Urothelium cell line (cell line): Measurements from ENCODE around the gene OR56A3.
A peak's percentile ranks its signal among the peaks of the same experiment; 100 is the strongest.
"Not testable (repeated sequence)": the region's sequence is repeated elsewhere in the genome, so short reads cannot be mapped to it uniquely, and the experiment has no call there.

Source experiments
- DNase-seq: peaks from one replicate; pipeline ENCODE4 v3.0.0; 2011; ENCODE audit warnings: low spot score, mixed read lengths
- FAIRE-seq: peaks from 2 replicates; lab custom pipeline; 2011; peaks lifted over from hg19 to GRCh38; lab: Jason Lieb, UNC

Gene OR56A3

GRCh38 chr11:5941951-5942350 is at the start of gene OR56A3:
Gene OR56A3 (plus strand): TSS chr11:5942251. CDS start chr11:5947347, 5,096 bp downstream.
- FAIRE-seq (no peak), DNase-seq (no peak)

- no peak for DNase-seq
- no peak for FAIRE-seq
Measured at GRCh38 chr11:5892908-5893307, 49.1 kb upstream of the OR56A3 start, which contains the start of gene OR52E5. Gene OR52E5 (plus strand): TSS chr11:5893208. CDS start chr11:5900777, 7,569 bp downstream.

GRCh38 chr11:5899534-5899933 is 42.5 kb upstream of the OR56A3 start:
- DNase-seq (no peak), FAIRE-seq (no peak)

DNA sequence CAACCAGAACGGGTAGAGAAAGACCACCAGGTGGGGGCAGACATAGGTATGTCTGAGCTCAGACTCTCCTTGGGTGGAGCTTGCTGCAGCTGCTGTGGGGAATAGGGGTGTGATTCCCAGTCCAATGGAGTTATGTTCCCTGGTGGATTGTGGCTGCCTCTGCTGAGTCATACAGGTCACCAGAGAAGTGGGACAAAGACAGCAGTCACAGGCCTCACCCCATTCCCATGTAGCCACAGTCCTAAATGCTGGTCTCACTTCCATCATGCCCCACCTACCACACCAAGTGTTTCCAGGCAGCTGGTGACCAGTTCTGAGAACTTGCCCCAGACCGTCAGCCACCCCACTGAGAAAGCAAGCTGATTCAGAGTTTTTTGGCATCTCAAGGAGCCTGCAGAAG is 31.5 kb upstream of the OR56A3 start:
- FAIRE-seq (no peak), DNase-seq (no peak)

GRCh38 chr11:5922749-5923426 is 19.2 kb upstream of the OR56A3 start:
- DNase-seq, result peak; percentile 48
- FAIRE-seq, result no peak

- FAIRE-seq (no peak), DNase-seq (no peak)
Measured at GRCh38 chr11:5923427-5923776, 18.6 kb upstream of the OR56A3 start.

GRCh38 chr11:5923794-5924193 is 18.3 kb upstream of the OR56A3 start:
- DNase-seq (no peak), FAIRE-seq (no peak)

DNA sequence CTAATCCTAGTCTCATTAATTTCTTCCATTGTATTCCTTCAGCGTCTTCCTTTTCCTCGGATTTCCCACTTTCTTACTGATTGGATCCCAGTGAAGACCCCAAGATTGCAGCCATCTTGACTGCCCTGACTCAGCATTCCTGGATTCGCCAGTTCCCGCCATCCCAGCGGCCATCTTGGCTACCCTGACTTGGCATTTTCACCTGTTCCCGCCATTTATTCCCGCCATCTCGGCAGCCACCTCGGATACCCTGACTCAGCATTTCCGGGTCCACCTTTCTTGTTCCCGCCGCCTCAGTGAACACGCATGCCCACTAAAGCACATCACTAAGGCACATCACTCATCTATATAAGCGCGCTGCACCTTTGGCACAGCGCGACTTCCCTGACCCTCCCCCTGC is 13.8 kb upstream of the OR56A3 start:
- DNase-seq (no peak), FAIRE-seq (no peak)

DNA sequence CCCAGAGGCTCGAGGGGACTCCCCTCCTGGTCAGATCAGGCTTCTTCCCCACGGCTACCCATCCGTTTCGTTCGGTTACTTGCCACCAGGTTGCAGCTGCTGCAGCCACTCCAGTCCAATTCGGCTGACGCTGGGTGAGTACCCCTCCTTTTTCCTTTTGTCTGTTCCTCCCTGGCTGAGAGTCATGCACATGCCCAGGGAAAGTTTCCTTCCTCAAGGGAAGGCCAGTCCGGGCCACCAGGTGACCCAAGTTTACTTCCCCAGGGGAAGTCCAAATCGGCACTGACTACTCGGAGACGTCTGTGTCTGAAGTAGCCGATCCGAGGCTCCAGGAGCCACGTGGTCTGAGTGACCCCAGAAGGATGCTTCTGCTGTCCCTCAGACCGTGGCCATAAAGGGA is 13.2 kb upstream of the OR56A3 start:
- DNase-seq (no peak), FAIRE-seq (no peak)

DNA sequence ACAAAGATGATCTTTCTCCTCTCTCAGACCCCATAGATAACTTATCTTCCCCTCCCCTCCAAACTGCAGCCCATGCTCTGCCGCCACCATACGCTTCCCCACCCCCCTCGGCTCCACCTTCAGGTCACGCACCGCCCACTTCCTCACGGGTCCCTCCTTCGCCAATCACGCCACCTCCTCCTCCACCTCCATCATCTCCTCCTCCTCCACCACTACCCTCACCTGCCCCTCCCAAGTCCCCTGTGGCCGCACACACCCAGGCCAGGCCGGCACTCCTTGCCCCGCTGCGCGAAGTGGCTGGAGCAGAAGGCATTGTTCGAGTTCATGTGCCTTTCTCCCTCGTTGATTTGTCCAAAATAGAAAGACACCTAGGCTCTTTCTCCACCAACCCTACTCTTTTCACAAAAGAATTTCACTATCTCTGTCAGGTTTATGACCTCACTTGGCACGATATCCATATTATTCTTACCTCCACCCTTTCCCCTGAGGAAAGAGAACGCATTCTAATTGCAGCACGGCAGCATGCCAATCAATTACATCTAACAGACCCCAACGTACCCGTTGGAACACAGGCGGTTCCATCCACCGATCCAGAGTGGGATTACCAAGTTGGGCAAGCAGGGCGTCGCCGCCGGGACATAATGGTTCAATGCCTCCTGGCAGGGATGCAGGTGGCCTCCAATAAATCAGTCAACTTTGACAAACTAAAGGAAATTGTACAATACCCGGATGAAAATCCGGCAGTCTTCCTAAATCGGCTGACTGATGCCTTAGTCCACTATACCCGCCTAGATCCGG is 12.3 kb upstream of the OR56A3 start:
- no peak for DNase-seq
- peak; percentile 20 for FAIRE-seq

DNA sequence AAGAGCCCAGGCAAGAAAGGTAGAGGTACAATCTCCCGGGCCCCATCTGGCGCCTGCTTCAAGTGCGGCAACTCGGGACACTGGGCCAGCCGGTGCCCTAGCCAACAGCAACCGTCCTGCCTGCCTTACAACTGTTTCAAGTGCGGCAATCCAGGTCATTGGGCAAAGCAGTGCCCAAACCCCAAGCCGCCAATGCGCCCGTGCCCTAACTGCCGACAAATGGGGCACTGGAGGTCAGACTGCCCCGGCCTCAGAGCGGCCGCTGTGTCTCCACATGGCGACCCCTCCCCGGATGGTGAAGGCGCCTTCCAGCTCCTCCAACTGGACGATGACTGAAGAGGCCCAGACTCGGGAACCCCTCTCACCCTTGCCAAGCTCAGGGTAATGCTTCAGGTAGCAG is 11.4 kb upstream of the OR56A3 start:
- FAIRE-seq (no peak), DNase-seq (no peak)

DNA sequence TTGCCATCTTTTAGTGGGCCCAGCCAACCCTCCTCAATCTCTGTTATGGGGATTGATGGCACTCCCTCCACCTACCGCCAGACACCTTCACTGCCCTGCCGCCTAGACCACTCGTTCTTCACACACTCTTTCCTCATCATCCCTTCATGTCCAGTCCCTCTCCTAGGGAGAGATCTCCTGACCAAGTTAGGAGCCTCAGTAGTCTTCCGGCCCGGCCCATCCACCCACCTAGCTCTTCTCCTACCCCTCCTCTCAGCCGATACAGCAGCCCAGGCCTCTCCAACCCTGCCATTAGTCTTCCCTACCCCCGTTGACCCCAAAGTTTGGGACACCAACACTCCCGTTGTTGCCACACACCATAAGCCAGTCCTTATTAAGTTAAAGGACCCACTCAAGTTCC is 11.0 kb upstream of the OR56A3 start:
- FAIRE-seq, result no peak
- no peak for DNase-seq

GRCh38 chr11:5932671-5933070 is 9.4 kb upstream of the OR56A3 start:
- FAIRE-seq (no peak), DNase-seq (no peak)

DNA sequence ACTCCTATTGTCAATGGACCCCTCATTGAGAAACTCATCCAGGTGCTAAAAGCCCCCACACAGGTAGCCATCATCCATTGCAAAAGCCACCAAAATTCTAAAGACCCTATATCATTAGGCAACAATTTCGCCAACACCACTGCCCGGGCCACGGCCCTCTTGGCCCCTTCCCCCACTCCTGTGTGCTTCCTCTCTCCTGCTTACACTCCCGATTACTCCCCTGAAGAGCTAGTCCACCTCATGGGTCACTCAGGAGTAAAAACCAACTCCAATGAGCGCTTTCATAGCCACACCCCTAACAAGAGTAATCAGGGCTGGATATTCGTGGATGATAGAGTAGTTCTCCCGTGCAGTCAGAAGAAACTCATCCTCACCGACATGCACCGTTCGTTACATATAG is 8.9 kb upstream of the OR56A3 start:
- DNase-seq (no peak), FAIRE-seq (no peak)

DNA sequence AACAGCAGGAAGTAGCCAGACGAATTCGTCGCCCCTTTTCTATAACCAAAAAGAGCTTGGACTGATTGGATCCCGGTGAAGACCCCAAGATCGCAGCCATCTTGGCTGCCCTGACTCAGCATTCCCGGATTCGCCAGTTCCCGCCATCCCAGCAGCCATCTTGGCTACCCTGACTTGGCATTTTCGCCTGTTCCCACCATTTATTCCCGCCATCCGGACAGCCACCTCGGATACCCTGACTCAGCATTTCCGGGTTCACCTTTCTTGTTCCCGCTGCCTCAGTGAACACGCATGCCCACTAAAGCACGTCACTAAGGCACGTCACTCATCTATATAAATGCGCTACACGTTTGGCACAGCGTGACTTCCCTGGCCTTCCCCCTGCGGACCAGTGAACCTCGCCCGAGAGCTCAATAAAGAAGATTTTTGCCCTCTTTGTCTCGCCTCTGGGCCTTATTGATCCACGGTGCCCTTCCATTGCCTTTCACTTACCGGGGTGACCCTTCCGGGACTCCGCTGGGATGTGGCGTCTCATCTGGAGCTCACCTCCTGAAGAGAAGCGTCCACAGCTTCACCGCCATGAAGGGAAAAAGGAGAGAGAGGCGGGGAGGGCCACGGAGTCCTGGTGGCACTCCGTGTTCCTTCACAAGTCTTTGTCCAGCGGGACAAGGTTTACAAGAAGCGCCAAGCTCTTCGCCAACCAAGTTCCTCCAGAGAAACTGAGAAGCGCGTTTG is 4.0 kb upstream of the OR56A3 start:
- DNase-seq, result no peak
- no peak for FAIRE-seq

- FAIRE-seq (no peak), DNase-seq (peak; percentile 21)
Measured at GRCh38 chr11:5938603-5938965, 3.5 kb upstream of the OR56A3 start.

DNA sequence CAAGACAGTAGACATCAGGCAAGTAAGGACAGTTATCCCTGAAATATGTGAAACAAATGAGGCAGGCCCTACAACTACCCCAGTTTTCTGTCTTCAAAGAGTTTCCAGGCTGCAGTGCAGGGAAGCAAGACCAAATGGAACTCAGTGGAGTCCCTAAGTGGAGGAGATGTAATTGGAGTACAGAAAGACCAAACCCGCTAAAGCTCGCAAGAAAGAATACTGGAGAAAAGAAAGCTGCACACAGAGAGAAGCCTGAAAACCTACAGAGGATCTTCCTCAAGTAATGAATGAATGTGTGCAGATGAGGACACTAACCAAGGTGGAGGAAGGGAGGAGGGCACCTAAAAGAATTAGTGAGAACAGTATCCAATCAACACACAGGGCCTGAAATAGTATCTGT is 1.3 kb upstream of the OR56A3 start:
- DNase-seq (no peak), FAIRE-seq (no peak)

- no peak for FAIRE-seq
Measured at GRCh38 chr11:5955586-5955985, 13.5 kb downstream of the OR56A3 start.

DNA sequence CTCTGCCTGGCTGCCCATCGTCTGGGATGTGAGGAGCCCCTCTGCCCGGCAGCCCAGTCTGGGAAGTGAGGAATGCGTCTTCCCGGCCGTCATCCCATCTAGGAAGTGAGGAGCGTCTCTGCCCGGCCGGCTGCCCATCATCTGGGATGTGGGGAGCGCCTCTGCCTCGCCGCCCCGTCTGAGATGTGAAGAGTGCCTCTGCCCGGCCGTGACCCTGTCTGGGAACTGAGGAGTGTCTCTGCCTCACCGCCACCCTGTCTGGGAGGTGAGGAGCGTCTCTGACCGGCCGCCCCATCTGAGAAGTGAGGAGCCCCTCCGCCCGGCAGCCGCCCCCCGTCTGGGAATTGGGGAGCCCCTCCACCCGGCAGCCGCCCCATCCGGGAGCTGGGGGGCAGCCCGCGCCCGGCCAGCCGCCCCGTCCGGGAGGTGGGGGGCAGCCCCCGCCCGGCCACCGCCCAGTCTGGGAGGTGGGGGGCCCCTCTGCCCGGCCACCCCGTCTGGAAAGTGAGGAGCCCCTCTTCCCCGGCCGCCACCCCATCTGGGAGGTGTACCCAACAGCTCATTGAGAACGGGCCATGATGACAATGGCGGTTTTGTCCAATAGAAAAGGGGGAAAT is 18.8 kb downstream of the OR56A3 start:
- FAIRE-seq, DNase-seq: not testable (repeated sequence)

More at GRCh38 chr11:5955586-5955985, 13.5 kb downstream of the OR56A3 start:
- no peak for DNase-seq

- FAIRE-seq (no peak), DNase-seq (no peak)
Measured at GRCh38 chr11:5966958-5967357, 24.9 kb downstream of the OR56A3 start.

DNA sequence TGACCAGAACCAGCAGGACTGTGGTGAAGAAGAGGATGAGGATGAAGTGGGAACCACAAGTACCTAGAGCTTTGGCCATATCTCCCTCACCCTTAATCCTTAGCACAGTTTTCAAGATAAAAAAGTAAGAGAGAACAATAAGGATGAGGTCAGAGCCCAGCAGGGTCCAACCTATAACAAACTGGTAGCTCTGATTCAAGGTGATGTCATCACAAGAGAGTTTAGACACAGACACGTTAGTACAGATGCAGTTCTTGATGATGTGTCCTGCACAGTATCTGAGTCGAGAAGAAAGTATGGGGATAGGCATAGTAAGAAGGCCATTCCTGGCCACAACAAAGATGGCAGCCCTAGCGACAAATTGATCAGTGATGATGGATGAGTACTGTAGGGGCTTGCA is 25.7 kb downstream of the OR56A3 start:
- FAIRE-seq (no peak), DNase-seq (no peak)
